ENCODE data around the gene CYB561. TPM values are rescaled to one million over a fixed set of nuclear protein-coding genes. Genes with fewer than 3 reads are reported as not detected.
"Not testable (repeated sequence)": the region's sequence is repeated elsewhere in the genome, so short reads cannot be mapped to it uniquely, and the experiment has no call there.

The CYB561 gene
- polyA plus RNA-seq, 4 donors: 25.7 to 33.8 (median 29.9) TPM

- no peak for DNase-seq (ENCODE audit: low read depth in 4 of 4, low spot score in 3 of 4)
Observed at GRCh38 chr17:63479495-63480184, 33.5 kb upstream of the CYB561 start.

GRCh38 chr17:63478814-63479494, 32.8 kb upstream of the CYB561 start:
- DNase-seq (ENCODE audit: low read depth in 4 of 4, low spot score in 3 of 4): no peak

GRCh38 chr17:63477480-63478440, 31.7 kb upstream of the CYB561 start:
- DNase-seq (ENCODE audit: low read depth in 4 of 4, low spot score in 3 of 4): no peak

- no peak for DNase-seq (ENCODE audit: low read depth in 4 of 4, low spot score in 3 of 4)
Observed at GRCh38 chr17:63476854-63477479, 30.9 kb upstream of the CYB561 start, which contains the start of gene ACE. Gene ACE (plus strand): TSS chr17:63477061. CDS start chr17:63477095, 34 bp downstream.

GRCh38 chr17:63476459-63476853, 30.4 kb upstream of the CYB561 start:
- DNase-seq (ENCODE audit: low read depth in 4 of 4, low spot score in 3 of 4): no peak

GRCh38 chr17:63475491-63476412, 29.6 kb upstream of the CYB561 start:
- DNase-seq (ENCODE audit: low read depth in 4 of 4, low spot score in 3 of 4): no peak

GRCh38 chr17:63474586-63475460, 28.7 kb upstream of the CYB561 start:
- no peak for DNase-seq (ENCODE audit: low read depth in 4 of 4, low spot score in 3 of 4)

GRCh38 chr17:63474174-63474573, 28.1 kb upstream of the CYB561 start:
- no peak for DNase-seq (ENCODE audit: low read depth in 4 of 4, low spot score in 3 of 4)

- not testable (repeated sequence) for DNase-seq (ENCODE audit: low read depth in 4 of 4, low spot score in 3 of 4)
Observed at GRCh38 chr17:63468099-63468498, 22.0 kb upstream of the CYB561 start.

GRCh38 chr17:63464691-63465236, 18.7 kb upstream of the CYB561 start:
- DNase-seq (ENCODE audit: low read depth in 4 of 4, low spot score in 3 of 4): no peak

GRCh38 chr17:63463771-63464170, 17.7 kb upstream of the CYB561 start:
- DNase-seq (ENCODE audit: low read depth in 4 of 4, low spot score in 3 of 4): no peak

GRCh38 chr17:63460018-63460417, 13.9 kb upstream of the CYB561 start:
- no peak for DNase-seq (ENCODE audit: low read depth in 4 of 4, low spot score in 3 of 4)

- no peak for DNase-seq (ENCODE audit: low read depth in 4 of 4, low spot score in 3 of 4)
Observed at GRCh38 chr17:63458478-63458877, 12.4 kb upstream of the CYB561 start.

- no peak for DNase-seq (ENCODE audit: low read depth in 4 of 4, low spot score in 3 of 4)
Observed at GRCh38 chr17:63455417-63455816, 9.3 kb upstream of the CYB561 start.

GRCh38 chr17:63454915-63455314, 8.8 kb upstream of the CYB561 start:
- no peak for DNase-seq (ENCODE audit: low read depth in 4 of 4, low spot score in 3 of 4)

GRCh38 chr17:63454357-63454756, 8.3 kb upstream of the CYB561 start:
- DNase-seq (ENCODE audit: low read depth in 4 of 4, low spot score in 3 of 4): not testable (repeated sequence)

- DNase-seq (ENCODE audit: low read depth in 4 of 4, low spot score in 3 of 4): no peak
Observed at GRCh38 chr17:63452962-63453551, 7.0 kb upstream of the CYB561 start.
